Activated CD4-positive, alpha-beta T cell treated with anti-CD3 and anti-CD28 coated beads, Interleukin-2, amount 10 ng/mL, durations not matched to agents 7 days and 5 days (primary cell): ENCODE results near the gene CDKN2B. TPM values are rescaled to one million over a fixed set of nuclear protein-coding genes. Genes with fewer than 3 reads are reported as not detected.

Source experiments
- CTCF ChIA-PET: fragments of 350-600 bp; sonication (Branson Sonifier 250); formaldehyde crosslinking; loops from one replicate; lab custom pipeline; 2021; ENCODE audit warnings: antibody characterized with exemption; lab: Charles Lee
- POLR2A ChIA-PET: fragments of 350-600 bp; sonication (Branson Sonifier 250); formaldehyde crosslinking; loops from one replicate; lab custom pipeline; 2021; ENCODE audit warnings: antibody characterized with exemption; lab: Charles Lee
- DNase-seq: peaks from one replicate; pipeline ENCODE4 v3.0.0-alpha.2; 2020
- H3K27ac Mint-ChIP-seq: one replicate; pipeline ENCODE4 v1.8.0; 2021; ENCODE audit warnings: mild to moderate bottlenecking, moderate library complexity, mixed read lengths
- H3K27me3 Mint-ChIP-seq: one replicate; pipeline ENCODE4 v1.8.0; 2021; ENCODE audit warnings: mixed read lengths
- H3K36me3 Mint-ChIP-seq: one replicate; pipeline ENCODE4 v1.8.0; 2021; ENCODE audit warnings: low read depth, mixed read lengths
- H3K4me1 Mint-ChIP-seq: one replicate; pipeline ENCODE4 v1.8.0; 2021; ENCODE audit warnings: mixed read lengths
- H3K4me3 Mint-ChIP-seq: one replicate; pipeline ENCODE4 v1.8.0; 2021; ENCODE audit warnings: mild to moderate bottlenecking, moderate library complexity, mixed read lengths
- H3K9me3 Mint-ChIP-seq: one replicate; pipeline ENCODE4 v1.8.0; 2021; ENCODE audit warnings: mixed read lengths
- total RNA-seq, 2 experiments: library from RNA; stranded (reverse); gene quantifications; one replicate each; pipeline ENCODE4 v1.2.3, GENCODE V29; 2021

CDKN2B gene
- total RNA-seq, 2 experiments from 2014 or later = 0.65 to 0.87 TPM

DNA sequence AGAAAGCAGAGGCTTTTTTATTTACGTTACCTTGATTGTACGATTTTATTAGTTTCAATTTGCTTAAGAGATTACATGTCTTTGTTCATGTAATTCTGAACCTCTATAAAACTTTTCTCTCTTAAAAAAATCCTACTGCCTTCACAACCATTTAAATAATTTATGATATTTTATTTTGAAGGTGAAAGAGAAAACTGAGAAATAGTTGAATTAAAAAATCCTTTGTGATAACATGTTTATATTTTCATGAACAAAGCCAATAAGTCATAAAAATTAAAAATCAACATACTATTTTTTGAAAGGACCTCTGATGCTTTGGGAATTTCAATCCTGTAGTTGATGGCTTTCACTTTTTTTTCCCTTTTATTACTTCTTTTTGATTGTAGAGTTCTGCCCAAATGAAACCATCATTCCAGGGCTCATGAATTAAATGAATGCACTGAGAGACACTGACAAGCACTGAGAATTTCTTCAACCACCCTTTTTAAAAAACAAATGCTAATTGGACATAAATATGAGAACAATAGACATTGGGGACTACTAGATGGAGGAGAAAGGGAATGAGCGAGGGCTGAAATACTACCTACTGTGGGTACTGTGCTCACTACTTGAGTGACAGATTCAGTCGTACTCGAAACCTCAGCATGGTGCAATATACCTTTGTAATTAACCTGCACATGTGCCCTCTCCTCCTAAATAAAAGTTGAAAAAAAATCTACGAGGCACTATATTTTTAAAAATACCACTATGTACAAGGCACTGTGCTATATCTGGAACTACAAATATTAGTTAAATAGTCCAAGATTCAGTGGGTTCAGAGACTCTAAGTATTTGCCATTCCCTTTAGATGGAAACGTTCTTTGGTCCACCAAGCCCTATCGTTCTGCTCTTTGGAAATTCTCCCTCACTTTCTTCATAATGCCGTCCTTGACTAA, 20.8 kb downstream of the CDKN2B start:
- CTCF ChIA-PET = interaction anchor here (1.8 kb wide), 1 partner anchor 19 kb away, joined by 14 read pairs; no protein-coding TSS in a partner anchor
- Mint-ChIP-seq H3K9me3 (peaks cover 7% of the 10 kb centered on the region), H3K36me3 (peaks cover 21% of the 10 kb centered on the region), H3K27ac (no peak overlapping the region), H3K27me3 (peaks cover 69% of the 10 kb centered on the region), H3K4me3 (no peak overlapping the region), H3K4me1 (peaks cover 16% of the 10 kb centered on the region)
- POLR2A ChIA-PET = no interaction called here
- DNase-seq = no peak

- H3K4me1 Mint-ChIP-seq = peaks cover 12% of the 10 kb centered on the region
- H3K27ac Mint-ChIP-seq = no peak overlapping the region
- no peak overlapping the region for H3K4me3 Mint-ChIP-seq
- no peak for DNase-seq
- H3K9me3 Mint-ChIP-seq = peaks cover 7% of the 10 kb centered on the region
- H3K36me3 Mint-ChIP-seq = peaks cover 16% of the 10 kb centered on the region
- CTCF ChIA-PET = interaction anchor here (1.0 to 1.8 kb wide), 3 partner anchors 8 to 54 kb away, joined by 3 to 14 read pairs (median 3); no protein-coding TSS in a partner anchor
- peaks cover 80% of the 10 kb centered on the region for H3K27me3 Mint-ChIP-seq
- POLR2A ChIA-PET = no interaction called here
Measured at GRCh38 chr9:21985964-21986667, 23.0 kb downstream of the CDKN2B start.

GRCh38 chr9:21984101-21984500, 25.0 kb downstream of the CDKN2B start:
- CTCF ChIA-PET = interaction anchor here (1.5 to 1.7 kb wide), 2 partner anchors 8 to 24 kb away, joined by 3 to 5 read pairs; no protein-coding TSS in a partner anchor
- POLR2A ChIA-PET = no interaction called here
- H3K27me3 Mint-ChIP-seq = peaks cover 79% of the 10 kb centered on the region
- H3K9me3 Mint-ChIP-seq = no peaks in the 10 kb centered on the region
- peaks cover 4% of the 10 kb centered on the region for H3K36me3 Mint-ChIP-seq
- DNase-seq = no peak
- no peak overlapping the region for H3K27ac Mint-ChIP-seq
- peaks cover 6% of the 10 kb centered on the region for H3K4me1 Mint-ChIP-seq
- no peak overlapping the region for H3K4me3 Mint-ChIP-seq

GRCh38 chr9:21983561-21983935, 25.6 kb downstream of the CDKN2B start:
- no peaks in the 10 kb centered on the region for H3K36me3 Mint-ChIP-seq
- H3K4me1 Mint-ChIP-seq = peaks cover 6% of the 10 kb centered on the region
- CTCF ChIA-PET = interaction anchor here (0.7 to 1.7 kb wide), 6 partner anchors 8 to 65 kb away, joined by 3 to 5 read pairs (median 3); no protein-coding TSS in a partner anchor
- POLR2A ChIA-PET = no interaction called here
- H3K4me3 Mint-ChIP-seq = no peak overlapping the region
- peaks cover 79% of the 10 kb centered on the region for H3K27me3 Mint-ChIP-seq
- H3K27ac Mint-ChIP-seq = no peak overlapping the region
- no peak for DNase-seq
- H3K9me3 Mint-ChIP-seq = no peaks in the 10 kb centered on the region

DNA sequence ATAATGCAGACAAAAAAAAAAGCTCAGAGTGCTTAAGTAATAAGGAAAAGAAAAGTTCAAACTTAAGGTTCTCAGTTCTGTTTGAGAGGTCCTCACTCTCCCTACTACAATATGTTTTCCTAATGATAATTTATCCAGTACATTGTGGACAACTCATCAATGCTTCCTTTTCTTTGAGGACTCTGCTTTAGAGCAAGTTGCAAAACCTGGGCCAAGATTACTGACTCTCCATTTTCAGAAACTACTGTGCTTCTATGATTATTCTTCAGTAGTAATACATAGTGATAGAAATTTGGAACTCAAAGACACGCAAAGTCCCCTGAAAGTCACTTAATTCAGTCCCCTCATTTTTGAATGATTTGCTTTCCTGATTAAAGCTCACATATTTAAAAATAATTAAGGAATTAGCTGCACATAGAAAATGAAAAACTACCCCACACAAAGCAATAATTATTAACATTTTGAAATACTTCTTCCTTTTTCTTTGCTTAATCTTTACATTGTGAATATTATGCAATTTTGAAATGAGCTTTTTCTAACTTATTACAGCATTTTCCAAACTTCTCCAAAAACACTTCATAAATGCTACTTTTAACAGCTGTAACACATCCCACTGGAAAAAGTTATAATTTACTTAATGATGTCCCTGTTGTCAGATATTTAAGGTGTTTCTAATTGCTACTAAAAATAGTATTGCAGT, 26.1 kb downstream of the CDKN2B start:
- Mint-ChIP-seq H3K4me3 (no peak overlapping the region), H3K4me1 (peaks cover 6% of the 10 kb centered on the region), H3K9me3 (no peaks in the 10 kb centered on the region), H3K27ac (no peak overlapping the region), H3K36me3 (no peaks in the 10 kb centered on the region), H3K27me3 (peaks cover 78% of the 10 kb centered on the region)
- POLR2A ChIA-PET = no interaction called here
- CTCF ChIA-PET = interaction anchor here (0.7 to 1.7 kb wide), 7 partner anchors 7 to 171 kb away, joined by 3 to 5 read pairs (median 3); no protein-coding TSS in a partner anchor
- DNase-seq = no peak

- no peak for DNase-seq
- H3K4me3 Mint-ChIP-seq = no peak overlapping the region
- POLR2A ChIA-PET = no interaction called here
- CTCF ChIA-PET = interaction anchor here (0.7 to 1.3 kb wide), 2 partner anchors 15 to 170 kb away, joined by 3 to 4 read pairs; no protein-coding TSS in a partner anchor
- no peaks in the 10 kb centered on the region for H3K9me3 Mint-ChIP-seq
- no peak overlapping the region for H3K27ac Mint-ChIP-seq
- peaks cover 79% of the 10 kb centered on the region for H3K27me3 Mint-ChIP-seq
- peaks cover 5% of the 10 kb centered on the region for H3K4me1 Mint-ChIP-seq
- no peaks in the 10 kb centered on the region for H3K36me3 Mint-ChIP-seq
Measured at GRCh38 chr9:21982391-21982790, 26.7 kb downstream of the CDKN2B start.

GRCh38 chr9:21976334-21976875, 32.7 kb downstream of the CDKN2B start:
- Mint-ChIP-seq H3K9me3 (no peaks in the 10 kb centered on the region), H3K4me1 (peaks cover 18% of the 10 kb centered on the region), H3K27me3 (peaks cover 89% of the 10 kb centered on the region), H3K27ac (no peak overlapping the region), H3K4me3 (no peak overlapping the region), H3K36me3 (no peaks in the 10 kb centered on the region)
- DNase-seq = no peak
- ChIA-PET CTCF (interaction anchor here (0.6 to 2.1 kb wide), 3 partner anchors 7 to 31 kb away, joined by 3 to 16 read pairs (median 4); no protein-coding TSS in a partner anchor), POLR2A (no interaction called here)

GRCh38 chr9:21974722-21975409, 34.2 kb downstream of the CDKN2B start:
- Mint-ChIP-seq H3K27me3 (peaks cover 92% of the 10 kb centered on the region), H3K9me3 (no peaks in the 10 kb centered on the region), H3K4me1 (peaks cover 23% of the 10 kb centered on the region), H3K36me3 (peaks cover 8% of the 10 kb centered on the region), H3K27ac (no peak overlapping the region), H3K4me3 (peak overlapping the region; percentile 66)
- ChIA-PET POLR2A (no interaction called here), CTCF (no interaction called here)
- DNase-seq = peak; percentile 40

- Mint-ChIP-seq H3K27ac (peak overlapping the region; percentile 58), H3K4me3 (peak overlapping the region; percentile 66), H3K4me1 (peaks cover 23% of the 10 kb centered on the region), H3K27me3 (peaks cover 92% of the 10 kb centered on the region), H3K36me3 (peaks cover 8% of the 10 kb centered on the region), H3K9me3 (peaks cover under 1% of the 10 kb centered on the region)
- CTCF ChIA-PET = interaction anchor here (0.9 kb wide), 1 partner anchor 35 kb away, joined by 3 read pairs; the partner anchor contains the start of gene CDKN2B
- POLR2A ChIA-PET = no interaction called here
- no peak for DNase-seq
Measured at GRCh38 chr9:21974343-21974721, 34.8 kb downstream of the CDKN2B start.

GRCh38 chr9:21972361-21972760, 36.7 kb downstream of the CDKN2B start:
- Mint-ChIP-seq H3K4me1 (peaks cover 29% of the 10 kb centered on the region), H3K27me3 (peaks cover 94% of the 10 kb centered on the region), H3K36me3 (peaks cover 14% of the 10 kb centered on the region), H3K9me3 (peaks cover 7% of the 10 kb centered on the region), H3K27ac (no peak overlapping the region), H3K4me3 (no peak overlapping the region)
- no peak for DNase-seq
- ChIA-PET POLR2A (no interaction called here), CTCF (interaction anchor here (0.8 to 4.2 kb wide), 2 partner anchors 11 to 36 kb away, joined by 3 to 19 read pairs; partner anchors contain the start of gene CDKN2B)

GRCh38 chr9:21970800-21971640, 38.1 kb downstream of the CDKN2B start:
- H3K9me3 Mint-ChIP-seq = peaks cover 7% of the 10 kb centered on the region
- ChIA-PET CTCF (interaction anchor here (0.9 to 4.2 kb wide), 3 partner anchors 12 to 37 kb away, joined by 3 to 19 read pairs (median 5); partner anchors contain the start of gene CDKN2B), POLR2A (no interaction called here)
- H3K36me3 Mint-ChIP-seq = peaks cover 20% of the 10 kb centered on the region
- H3K4me1 Mint-ChIP-seq = peaks cover 34% of the 10 kb centered on the region
- DNase-seq = no peak
- peaks cover 93% of the 10 kb centered on the region for H3K27me3 Mint-ChIP-seq
- H3K4me3 Mint-ChIP-seq = peak overlapping the region; percentile 16
- no peak overlapping the region for H3K27ac Mint-ChIP-seq
